ENCODE data around the gene UBE2J1.

- TF ChIP-seq CTCF (tag by site-specific recombination; IDR thresholded peaks at IDR 0.05) (no peak), ZNF660 (tag by site-specific recombination; IDR thresholded peaks at IDR 0.05) (no peak), ZNF280D (tag by site-specific recombination; IDR thresholded peaks at IDR 0.05) (no peak), ZNF747 (tag by site-specific recombination; IDR thresholded peaks at IDR 0.05) (no peak), ZNF140 (tag by site-specific recombination; IDR thresholded peaks at IDR 0.05) (no peak), ZNF544 (tag by site-specific recombination; IDR thresholded peaks at IDR 0.05) (no peak), ZNF311 (tag by site-specific recombination; IDR thresholded peaks at IDR 0.05; ENCODE audit: borderline replicate concordance) (no peak), EGR2 (tag by site-specific recombination; IDR thresholded peaks at IDR 0.05; ENCODE audit: low read depth) (no peak), GLI4 (tag by site-specific recombination; IDR thresholded peaks at IDR 0.05) (no peak), ZNF114 (tag by site-specific recombination; IDR thresholded peaks at IDR 0.05) (no peak), ZFP3 (tag by site-specific recombination; IDR thresholded peaks at IDR 0.05; ENCODE audit: low read depth) (no peak), ZBTB26 (tag by site-specific recombination; optimal IDR thresholded peaks at IDR 0.05) (no peak), YY1 (tag by site-specific recombination; IDR thresholded peaks at IDR 0.05) (no peak)
Measured at GRCh38 chr6:89290401-89291155, 61.9 kb downstream of the UBE2J1 start.

Data from HEK293 (cell line).